OCI-LY1 (cell line): Measurements from ENCODE around the gene TUBGCP6.

ENCODE experiments used
- H2AFZ ChIP-seq: fragments of 200-600 bp; sonication (generic), shearing (Covaris generic); 2 replicates; pipeline ENCODE4 v1.6.0; 2014; ENCODE audit warnings: antibody characterized with exemption, mild to moderate bottlenecking, low read length
- H3F3A ChIP-seq: fragments of 200-600 bp; sonication (generic), shearing (Covaris generic); 2 replicates; pipeline ENCODE4 v1.6.0; 2014; ENCODE audit warnings: mild to moderate bottlenecking, antibody characterized with exemption, low read length, moderate library complexity; ENCODE audit not compliant: insufficient read depth
- H3K27ac ChIP-seq: fragments of 200-600 bp; sonication (generic); 2 replicates; pipeline ENCODE4 v1.5.1; 2014; ENCODE audit warnings: low read length, mixed run types, mild to moderate bottlenecking, low read depth; ENCODE audit not compliant: poor library complexity, severe bottlenecking
- H3K27me3 ChIP-seq: fragments of 200-600 bp; sonication (generic); 2 replicates; pipeline ENCODE4 v1.6.0; 2014; ENCODE audit warnings: antibody characterized with exemption, mild to moderate bottlenecking, low read length, moderate library complexity; ENCODE audit not compliant: insufficient read depth
- H3K36me3 ChIP-seq: fragments of 200-600 bp; sonication (generic); 2 replicates; pipeline ENCODE4 v1.6.1; 2014; ENCODE audit warnings: mild to moderate bottlenecking, antibody characterized with exemption, low read length, moderate library complexity, mixed read lengths; ENCODE audit not compliant: insufficient read depth
- H3K4me1 ChIP-seq: fragments of 200-600 bp; sonication (generic); 2 replicates; pipeline ENCODE4 v1.5.1; 2014; ENCODE audit warnings: mild to moderate bottlenecking, low read length, moderate library complexity; ENCODE audit not compliant: insufficient read depth, severe bottlenecking
- H3K4me2 ChIP-seq: fragments of 200-600 bp; sonication (generic), shearing (Covaris generic); 2 replicates; pipeline ENCODE4 v1.6.1; 2014; ENCODE audit warnings: low read length
- H3K4me3 ChIP-seq: fragments of 200-600 bp; sonication (generic); 2 replicates; pipeline ENCODE4 v1.5.1; 2014; ENCODE audit warnings: low read length, low read depth, mild to moderate bottlenecking, mixed read lengths; ENCODE audit not compliant: poor library complexity, severe bottlenecking
- H3K79me2 ChIP-seq: fragments of 200-600 bp; shearing (Covaris generic); 2 replicates; pipeline ENCODE4 v1.6.1; 2016; ENCODE audit warnings: mixed run types, low read length, mixed read lengths; ENCODE audit not compliant: insufficient read depth
- H3K9ac ChIP-seq: fragments of 200-600 bp; sonication (generic), shearing (Covaris generic); 2 replicates; pipeline ENCODE4 v1.6.1; 2014; ENCODE audit warnings: mild to moderate bottlenecking, low read length, mixed read lengths
- H3K9me2 ChIP-seq: fragments of 200-600 bp; sonication (generic), shearing (Covaris generic); 2 replicates; pipeline ENCODE4 v1.6.1; 2014; ENCODE audit warnings: low read depth, mild to moderate bottlenecking, low read length, mixed read lengths
- H3K9me3 ChIP-seq: fragments of 200-600 bp; shearing (Covaris generic); 2 replicates; pipeline ENCODE4 v1.6.1; 2014; ENCODE audit warnings: low read length, mixed read lengths
- H4K20me1 ChIP-seq: fragments of 200-600 bp; sonication (generic), shearing (Covaris generic); 2 replicates; pipeline ENCODE4 v1.6.0; 2016; ENCODE audit warnings: mild to moderate bottlenecking, low read length; ENCODE audit not compliant: insufficient read depth
- EZH2 ChIP-seq: fragments of 200-600 bp; sonication (generic), shearing (Covaris generic); IDR thresholded peaks from 2 replicates; pipeline ENCODE4 v1.8.0; 2017; ENCODE audit warnings: borderline replicate concordance, mixed run types, mild to moderate bottlenecking, antibody characterized with exemption, low read length, moderate library complexity, mixed read lengths
- TF ChIP-seq, protein P1 (sequence below): fragments of 200-600 bp; sonication (generic), shearing (Covaris generic); IDR thresholded peaks from 2 replicates; pipeline ENCODE4 v1.5.1; 2017; ENCODE audit warnings: mild to moderate bottlenecking, antibody characterized with exemption, low read length, moderate library complexity, mixed read lengths

Gene TUBGCP6

DNA sequence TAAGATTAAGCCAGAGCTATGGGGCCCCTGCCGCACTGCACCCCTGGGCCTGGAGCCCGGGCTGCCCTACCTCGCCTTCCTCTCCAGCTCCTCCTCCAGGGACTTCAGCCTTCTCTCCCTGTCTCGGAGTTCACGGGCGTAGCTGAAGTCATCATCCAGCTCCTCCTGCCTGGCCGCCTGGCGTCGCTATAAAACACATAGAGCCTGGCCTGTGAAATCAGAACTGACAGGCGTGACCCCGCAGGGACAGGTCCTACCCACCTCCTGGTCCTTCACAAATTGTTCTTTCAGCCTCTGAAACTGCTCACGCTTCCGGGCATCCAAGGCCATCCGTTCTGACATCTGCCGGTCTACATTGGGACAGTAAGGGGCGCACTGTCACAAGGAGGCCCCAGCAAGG, 20.8 kb downstream of the TUBGCP6 start:
- Histone ChIP-seq H3K27me3 (no peaks in the 10 kb centered on the region), H3K4me3 (no peak overlapping the region), H3K9me2 (no peaks in the 10 kb centered on the region), H3K9ac (no peak overlapping the region), H3K4me1 (no peaks in the 10 kb centered on the region), H3F3A (no peaks in the 10 kb centered on the region), H2AFZ (no peak overlapping the region), H3K79me2 (no peaks in the 10 kb centered on the region), H4K20me1 (no peaks in the 10 kb centered on the region), H3K4me2 (no peak overlapping the region), H3K36me3 (peaks cover 80% of the 10 kb centered on the region), H3K9me3 (no peaks in the 10 kb centered on the region), H3K27ac (no peak overlapping the region)
- TF ChIP-seq EZH2 = no peak
- TF ChIP-seq, protein P1, sequence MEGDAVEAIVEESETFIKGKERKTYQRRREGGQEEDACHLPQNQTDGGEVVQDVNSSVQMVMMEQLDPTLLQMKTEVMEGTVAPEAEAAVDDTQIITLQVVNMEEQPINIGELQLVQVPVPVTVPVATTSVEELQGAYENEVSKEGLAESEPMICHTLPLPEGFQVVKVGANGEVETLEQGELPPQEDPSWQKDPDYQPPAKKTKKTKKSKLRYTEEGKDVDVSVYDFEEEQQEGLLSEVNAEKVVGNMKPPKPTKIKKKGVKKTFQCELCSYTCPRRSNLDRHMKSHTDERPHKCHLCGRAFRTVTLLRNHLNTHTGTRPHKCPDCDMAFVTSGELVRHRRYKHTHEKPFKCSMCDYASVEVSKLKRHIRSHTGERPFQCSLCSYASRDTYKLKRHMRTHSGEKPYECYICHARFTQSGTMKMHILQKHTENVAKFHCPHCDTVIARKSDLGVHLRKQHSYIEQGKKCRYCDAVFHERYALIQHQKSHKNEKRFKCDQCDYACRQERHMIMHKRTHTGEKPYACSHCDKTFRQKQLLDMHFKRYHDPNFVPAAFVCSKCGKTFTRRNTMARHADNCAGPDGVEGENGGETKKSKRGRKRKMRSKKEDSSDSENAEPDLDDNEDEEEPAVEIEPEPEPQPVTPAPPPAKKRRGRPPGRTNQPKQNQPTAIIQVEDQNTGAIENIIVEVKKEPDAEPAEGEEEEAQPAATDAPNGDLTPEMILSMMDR = no peak

DNA sequence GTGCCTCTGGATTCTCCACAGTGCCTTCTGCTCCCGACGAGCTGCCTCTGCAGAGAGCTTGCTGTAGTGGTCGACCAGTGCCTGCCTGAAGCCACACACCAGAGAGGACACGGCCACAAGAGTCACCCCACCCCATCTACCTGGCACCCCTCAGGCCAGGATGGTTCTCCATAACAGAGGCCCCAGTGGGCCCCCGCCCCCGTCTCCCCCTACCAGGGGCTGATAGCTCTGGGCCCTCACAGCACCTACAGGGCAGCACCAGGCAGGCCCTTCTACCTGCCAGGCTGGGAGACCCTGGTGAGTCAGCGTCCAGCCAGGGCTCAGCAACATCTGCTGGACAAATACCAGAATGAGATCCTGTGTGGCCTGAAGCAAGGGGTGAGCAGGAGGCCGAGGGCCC, 22.3 kb downstream of the TUBGCP6 start:
- Histone ChIP-seq H3K9me2 (no peaks in the 10 kb centered on the region), H3K4me1 (no peaks in the 10 kb centered on the region), H3K36me3 (peaks cover 87% of the 10 kb centered on the region), H3K9ac (no peak overlapping the region), H3K9me3 (no peaks in the 10 kb centered on the region), H2AFZ (no peak overlapping the region), H3K79me2 (no peaks in the 10 kb centered on the region), H4K20me1 (no peaks in the 10 kb centered on the region), H3K27me3 (no peaks in the 10 kb centered on the region), H3K27ac (no peak overlapping the region), H3F3A (no peaks in the 10 kb centered on the region), H3K4me3 (no peak overlapping the region), H3K4me2 (no peak overlapping the region)
- TF ChIP-seq, protein P1 = no peak
- TF ChIP-seq EZH2 = no peak

DNA sequence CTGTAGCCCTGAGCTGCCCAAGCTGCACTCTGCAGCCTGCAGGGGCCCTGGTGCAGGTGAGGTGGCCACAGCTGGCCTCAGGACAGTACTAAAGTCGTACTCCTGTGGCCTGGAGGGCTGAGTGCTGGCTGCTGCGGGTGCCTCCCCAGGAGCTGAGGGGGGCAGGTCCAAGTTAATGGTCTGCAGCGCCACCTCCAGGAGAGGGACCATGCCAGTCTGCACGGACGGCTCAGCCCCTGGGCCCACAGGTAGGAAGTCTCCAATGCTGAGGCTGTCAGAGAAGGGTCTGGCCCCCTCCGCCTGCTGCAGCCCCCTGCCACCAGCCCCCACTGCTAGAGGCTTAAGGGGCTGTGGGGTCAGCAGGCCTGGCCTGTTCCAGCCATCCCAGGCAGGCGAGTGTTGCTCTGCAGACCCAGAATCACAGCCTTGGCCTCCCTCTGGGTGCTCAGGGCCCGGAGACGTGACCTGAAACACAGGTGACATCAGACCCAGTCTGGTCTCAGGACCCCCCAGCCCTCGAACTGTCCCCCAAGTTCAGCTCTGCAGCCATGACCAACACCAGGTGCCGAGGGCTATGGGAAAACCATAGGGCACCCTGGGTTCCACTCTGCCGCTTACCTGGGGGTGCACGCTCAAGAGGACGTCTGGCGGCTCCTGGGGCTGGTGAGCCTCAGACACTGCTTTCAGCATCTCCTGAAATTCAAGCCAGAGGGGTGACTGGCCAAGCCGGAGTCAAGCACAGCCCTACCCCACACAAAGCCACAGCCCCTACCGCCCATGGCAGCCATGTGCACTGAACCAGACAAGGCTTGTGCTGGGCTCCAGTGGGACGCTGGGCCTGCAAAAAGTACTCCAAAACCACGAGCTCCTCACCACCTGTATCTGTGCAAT, 23.2 kb downstream of the TUBGCP6 start:
- Histone ChIP-seq H3K79me2 (no peaks in the 10 kb centered on the region), H3K9me3 (no peaks in the 10 kb centered on the region), H3K9ac (no peak overlapping the region), H3K27me3 (no peaks in the 10 kb centered on the region), H3K36me3 (peaks cover 88% of the 10 kb centered on the region), H3K4me2 (no peak overlapping the region), H3K27ac (no peak overlapping the region), H3F3A (no peaks in the 10 kb centered on the region), H3K4me1 (no peaks in the 10 kb centered on the region), H3K9me2 (no peaks in the 10 kb centered on the region), H3K4me3 (no peak overlapping the region), H2AFZ (no peak overlapping the region), H4K20me1 (no peaks in the 10 kb centered on the region)
- TF ChIP-seq EZH2 = no peak
- TF ChIP-seq, protein P1 = peak; percentile 48
